Vagina (tissue), 2 donors: ENCODE results near the gene CSNK1E. TPM values are rescaled to one million over a fixed set of nuclear protein-coding genes. Genes with fewer than 3 reads are reported as not detected.
"Not testable (repeated sequence)": the region's sequence is repeated elsewhere in the genome, so short reads cannot be mapped to it uniquely, and the experiment has no call there.

Experiments
- DNase-seq, 2 donors: peaks; one replicate each; pipeline ENCODE4 v3.0.0-alpha.2; 2017; ENCODE audit errors: extremely low spot score in 2 of 2
- H3K27ac ChIP-seq: fragments of 200-600 bp; sonication (generic); one replicate; pipeline ENCODE4 v1.5.1; 2019
- H3K27me3 ChIP-seq: fragments of 200-600 bp; sonication (generic); one replicate; pipeline ENCODE4 v1.5.1; 2019
- H3K36me3 ChIP-seq, 2 donors: fragments of 200-600 bp; sonication (generic); one replicate each; pipeline ENCODE4 v1.5.1; 2017 to 2019
- H3K4me1 ChIP-seq: fragments of 200-600 bp; sonication (generic); one replicate; pipeline ENCODE4 v1.5.1; 2019
- H3K4me3 ChIP-seq, 2 donors: fragments of 200-600 bp; sonication (generic); 1 replicate in 1 of 2; 2 replicates in 1 of 2; pipeline ENCODE4 v1.5.1; 2016 to 2019
- H3K9me3 ChIP-seq: fragments of 200-600 bp; sonication (generic); one replicate; pipeline ENCODE4 v1.5.1; 2019
- CTCF ChIP-seq, 3 experiments: fragments of 450-650 bp in 2 of 3; fragments of 200-600 bp in 1 of 3; sonication (generic) in 1 of 3; IDR thresholded peaks; one replicate each; pipeline ENCODE4 v1.5.1; 2017 to 2019; ENCODE audit warnings: antibody characterized with exemption in 3 of 3, mild to moderate bottlenecking in 2 of 3, moderate library complexity in 2 of 3
- POLR2A ChIP-seq, 2 donors: fragments of 450-650 bp; IDR thresholded peaks; one replicate each; pipeline ENCODE4 v1.6.1; 2017; ENCODE audit warnings: antibody characterized with exemption in 2 of 2, mild to moderate bottlenecking in 2 of 2, moderate library complexity in 2 of 2
- POLR2AphosphoS5 ChIP-seq, 2 donors: sonication (generic); formaldehyde crosslinking; IDR thresholded peaks; one replicate each; pipeline ENCODE4 v1.9.0; 2017; ENCODE audit warnings: antibody characterized with exemption in 2 of 2, mild to moderate bottlenecking in 2 of 2, low read depth in 1 of 2; ENCODE audit not compliant: insufficient read depth in 1 of 2
- intact Hi-C: fragments of 100-400 bp; cut with DNase I; formaldehyde crosslinking; loops from one replicate; pipeline ENCODE4 v1.15.1; 2023
- total RNA-seq: library from RNA; depleted of rRNA; stranded (reverse); fragments of >200 nt; gene quantifications from one replicate; pipeline ENCODE4 v1.2.3, GENCODE V29; 2016

Gene CSNK1E
- total RNA-seq, 1 donor from 2014 or later = 162 TPM

- H3K4me1 ChIP-seq = no peaks in the 10 kb centered on the region
- H3K27me3 ChIP-seq = no peaks in the 10 kb centered on the region
- intact Hi-C loops = no loop called here
- H3K36me3 ChIP-seq = no peaks in the 10 kb centered on the region
- H3K9me3 ChIP-seq = no peaks in the 10 kb centered on the region
- no peak overlapping the region for H3K27ac ChIP-seq
- TF ChIP-seq POLR2AphosphoS5 (IDR thresholded peaks at IDR 0.05; ENCODE audit: insufficient read depth in 1 of 2, low read depth in 1 of 2) = peak in 1 of 2 donors; percentile 70
- no peak for TF ChIP-seq CTCF (IDR thresholded peaks at IDR 0.05)
- peak in 1 of 2 donors; percentile 96 for DNase-seq
- no peak overlapping the region for H3K4me3 ChIP-seq
Measured at GRCh38 chr22:38347944-38348750, 30.9 kb upstream of the CSNK1E start.

- intact Hi-C loops = no loop called here
- no peak overlapping the region for H3K27ac ChIP-seq
Measured at GRCh38 chr22:38347181-38347943, 30.1 kb upstream of the CSNK1E start.

GRCh38 chr22:38346506-38346905 lies 29.3 kb upstream of the CSNK1E start:
- Histone ChIP-seq H3K27ac (no peak overlapping the region), H3K9me3 (no peaks in the 10 kb centered on the region), H3K4me3 (no peak overlapping the region), H3K4me1 (no peaks in the 10 kb centered on the region), H3K27me3 (no peaks in the 10 kb centered on the region), H3K36me3 (no peaks in the 10 kb centered on the region)
- DNase-seq = peak in 1 of 2 donors; percentile 83
- intact Hi-C loops = no loop called here
- TF ChIP-seq POLR2AphosphoS5 (IDR thresholded peaks at IDR 0.05; ENCODE audit: insufficient read depth in 1 of 2, low read depth in 1 of 2) = no peak

More at GRCh38 chr22:38347181-38347943, 30.1 kb upstream of the CSNK1E start:
- no peaks in the 10 kb centered on the region for H3K4me1 ChIP-seq
- H3K4me3 ChIP-seq = no peak overlapping the region
- TF ChIP-seq POLR2A (IDR thresholded peaks at IDR 0.05) (no peak), POLR2AphosphoS5 (IDR thresholded peaks at IDR 0.05; ENCODE audit: insufficient read depth in 1 of 2, low read depth in 1 of 2) (no peak), CTCF (IDR thresholded peaks at IDR 0.05) (no peak)
- H3K9me3 ChIP-seq = no peaks in the 10 kb centered on the region
- no peaks in the 10 kb centered on the region for H3K36me3 ChIP-seq
- no peaks in the 10 kb centered on the region for H3K27me3 ChIP-seq
- DNase-seq = peak; percentile 70 to 74

GRCh38 chr22:38345782-38346181 lies 28.5 kb upstream of the CSNK1E start:
- no peaks in the 10 kb centered on the region for H3K9me3 ChIP-seq
- no peaks in the 10 kb centered on the region for H3K4me1 ChIP-seq
- H3K4me3 ChIP-seq = no peak overlapping the region
- H3K27ac ChIP-seq = no peak overlapping the region
- H3K27me3 ChIP-seq = no peaks in the 10 kb centered on the region
- TF ChIP-seq POLR2A (IDR thresholded peaks at IDR 0.05) (no peak), CTCF (IDR thresholded peaks at IDR 0.05) (no peak), POLR2AphosphoS5 (IDR thresholded peaks at IDR 0.05; ENCODE audit: insufficient read depth in 1 of 2, low read depth in 1 of 2) (no peak)
- intact Hi-C loops = no loop called here
- H3K36me3 ChIP-seq = no peaks in the 10 kb centered on the region
- DNase-seq = peak in 1 of 2 donors; percentile 71

GRCh38 chr22:38339893-38340292 lies 22.7 kb upstream of the CSNK1E start:
- H3K27ac ChIP-seq, DNase-seq, H3K4me3 ChIP-seq, H3K36me3 ChIP-seq, H3K9me3 ChIP-seq, intact Hi-C loops, H3K27me3 ChIP-seq, H3K4me1 ChIP-seq: not testable (repeated sequence)
